ENCODE measurements around the gene FAM89A.

- TF ChIP-seq EZH2 (IDR thresholded peaks at IDR 0.05; ENCODE audit: insufficient read depth, low read length), result no peak
- no peak for TF ChIP-seq CTCF (IDR thresholded peaks at IDR 0.05; ENCODE audit: insufficient read depth, low read depth, low read length)
These were observed 45.2 kb downstream of the FAM89A start for GRCh38 chr1:230994860-230995259.

Measured in astrocyte (in vitro differentiated cells and primary cell).